GM12878 (cell line): ENCODE results near the gene ANKMY2. TPM values are rescaled to one million over a fixed set of nuclear protein-coding genes. Genes with fewer than 3 reads are reported as not detected.

Experiments
- ATAC-seq: fragments of 200-7000 bp; cut with Tn5 transposase; 3 replicates; pipeline ENCODE4 v1.9.1; 2020; ENCODE audit warnings: mild to moderate bottlenecking, moderate library complexity
- BruUV-seq: library from RNA; stranded (reverse); fragments of 400-500 nt; replicated peaks from 2 replicates; lab custom pipeline; 2021; lab: Mats Ljungman, UMichigan
- CTCF ChIA-PET: fragments of 300-600 bp; sonication (Branson Sonifier 250); formaldehyde crosslinking; extraction: SDS; loops from one replicate; lab custom pipeline; 2021; ENCODE audit warnings: inconsistent platforms; lab: Yijun Ruan, JAX
- POLR2A ChIA-PET: fragments of 350-600 bp; formaldehyde crosslinking; extraction: SDS; loops from one replicate; lab custom pipeline; 2021; ENCODE audit warnings: inconsistent platforms; lab: Charles Lee
- RAD21 ChIA-PET: fragments of 300-600 bp; sonication (Branson Sonifier 250); formaldehyde crosslinking; loops from one replicate; lab custom pipeline; 2023; ENCODE audit warnings: antibody characterized with exemption; ENCODE audit not compliant: unreplicated experiment; lab: Charles Lee
- SMC1A ChIA-PET: fragments of 300-600 bp; sonication (Branson Sonifier 250); formaldehyde crosslinking; loops from one replicate; lab custom pipeline; 2023; ENCODE audit not compliant: unreplicated experiment, uncharacterized antibody; lab: Charles Lee
- DNase-seq: peaks from one replicate; pipeline ENCODE4 v3.0.0-alpha.2; 2011; ENCODE audit warnings: low read depth, low spot score
- FAIRE-seq: peaks from 3 replicates; lab custom pipeline; 2011; peaks lifted over from hg19 to GRCh38; lab: Jason Lieb, UNC
- H2AFZ ChIP-seq: 2 replicates; pipeline ENCODE4 v1.6.0; 2011; ENCODE audit warnings: low read depth, low read length, control low read depth; ENCODE audit not compliant: control insufficient read depth
- H3K27ac ChIP-seq: 2 replicates; pipeline ENCODE4 v1.5.1; 2011; ENCODE audit warnings: control low read depth; ENCODE audit not compliant: control insufficient read depth, insufficient read depth
- H3K27me3 ChIP-seq, 2 experiments: replicated peaks in 1 of 2; 2 replicates each; pipeline versions ENCODE4 v1.6.0 to v1.6.1; 2011; ENCODE audit warnings: low read length in 1 of 2; ENCODE audit not compliant: control insufficient read depth in 2 of 2, insufficient read depth in 2 of 2
- H3K36me3 ChIP-seq, 2 experiments: 2 replicates each; pipeline ENCODE4 v1.5.1; 2011; ENCODE audit warnings: low read length in 1 of 2; ENCODE audit not compliant: control insufficient read depth in 2 of 2, insufficient read depth in 2 of 2
- H3K4me1 ChIP-seq: 2 replicates; pipeline ENCODE4 v1.6.1; 2011; ENCODE audit warnings: mild to moderate bottlenecking, low read length, moderate library complexity, mixed read lengths; ENCODE audit not compliant: control insufficient read depth, insufficient read depth
- H3K4me2 ChIP-seq: 2 replicates; pipeline ENCODE4 v1.6.0; 2011; ENCODE audit warnings: control low read depth; ENCODE audit not compliant: control insufficient read depth, insufficient read depth
- H3K4me3 ChIP-seq: fragments of 200-600 bp; sonication (generic); 2 replicates; pipeline ENCODE4 v1.5.1; 2016
- H3K79me2 ChIP-seq: 2 replicates; pipeline ENCODE4 v1.6.0; 2011; ENCODE audit warnings: low read length; ENCODE audit not compliant: control insufficient read depth, insufficient read depth
- H3K9ac ChIP-seq: 2 replicates; pipeline ENCODE4 v1.8.0; 2011; ENCODE audit warnings: low read length, control low read depth, mixed read lengths; ENCODE audit not compliant: control insufficient read depth, insufficient read depth
- H3K9me3 ChIP-seq: replicated peaks from 3 replicates; pipeline ENCODE4 v1.5.1; 2011; ENCODE audit warnings: mild to moderate bottlenecking, low read length; ENCODE audit not compliant: control insufficient read depth, insufficient read depth
- H4K20me1 ChIP-seq: 2 replicates; pipeline ENCODE4 v1.6.0; 2011; ENCODE audit not compliant: control insufficient read depth, insufficient read depth
- ATF2 ChIP-seq: IDR thresholded peaks from 2 replicates; pipeline ENCODE4 v1.6.1; 2012; ENCODE audit warnings: low read length, inconsistent platforms
- CHD1 ChIP-seq: IDR thresholded peaks from 2 replicates; pipeline ENCODE4 v1.6.1; 2012; ENCODE audit warnings: low read depth, low read length, improper control_type of control experiment
- CREM ChIP-seq: IDR thresholded peaks from 2 replicates; pipeline ENCODE4 v1.6.1; 2014; ENCODE audit warnings: antibody characterized with exemption, low read depth
- DPF2 ChIP-seq: fragments of 450-650 bp; IDR thresholded peaks from 2 replicates; pipeline ENCODE4 v1.6.1; 2017; ENCODE audit warnings: mild to moderate bottlenecking
- HDGF ChIP-seq: fragments of 450-650 bp; IDR thresholded peaks from 2 replicates; pipeline ENCODE4 v1.6.1; 2016; ENCODE audit warnings: antibody characterized with exemption
- IKZF2 ChIP-seq, 2 experiments: fragments of 450-650 bp; IDR thresholded peaks; 2 replicates each; pipeline ENCODE4 v1.6.1; 2017; ENCODE audit warnings: mild to moderate bottlenecking in 2 of 2, moderate library complexity in 2 of 2
- LARP7 ChIP-seq: fragments of 450-650 bp; IDR thresholded peaks from 2 replicates; pipeline ENCODE4 v1.6.1; 2017; ENCODE audit warnings: mild to moderate bottlenecking
- MYC ChIP-seq: IDR thresholded peaks from 2 replicates; pipeline ENCODE4 v1.6.1; 2011; ENCODE audit warnings: mild to moderate bottlenecking, low read length, moderate library complexity, inconsistent platforms; ENCODE audit not compliant: insufficient read depth, insufficient replicate concordance, insufficient read length, severe bottlenecking
- NBN ChIP-seq: fragments of 450-650 bp; IDR thresholded peaks from 2 replicates; pipeline ENCODE4 v1.6.1; 2016
- NFYA ChIP-seq: IDR thresholded peaks from 2 replicates; pipeline ENCODE4 v1.6.1; 2011; ENCODE audit warnings: low read depth, mild to moderate bottlenecking, low read length, improper control_type of control experiment, borderline replicate concordance
- PAX5 ChIP-seq: IDR thresholded peaks from 2 replicates; pipeline ENCODE4 v1.6.1; 2011; ENCODE audit warnings: low read depth, low read length, borderline replicate concordance
- RAD51 ChIP-seq: fragments of 450-650 bp; IDR thresholded peaks from 2 replicates; pipeline ENCODE4 v1.6.1; 2016; ENCODE audit warnings: moderate library complexity, mild to moderate bottlenecking, inconsistent platforms
- RBBP5 ChIP-seq: fragments of 200-600 bp; sonication (generic); conservative IDR thresholded peaks from 2 replicates; pipeline ENCODE4 v1.6.1; 2016
- SRF ChIP-seq, 2 experiments: IDR thresholded peaks; 2 replicates each; pipeline ENCODE4 v1.6.1; 2011; ENCODE audit warnings: low read depth in 2 of 2, low read length in 2 of 2, mild to moderate bottlenecking in 1 of 2, moderate library complexity in 1 of 2
- TCF12 ChIP-seq: IDR thresholded peaks from 2 replicates; pipeline ENCODE4 v1.6.1; 2011; ENCODE audit warnings: low read depth, mild to moderate bottlenecking, low read length
- YY1 ChIP-seq: IDR thresholded peaks from 2 replicates; pipeline ENCODE4 v1.6.1; 2011; ENCODE audit warnings: low read depth, mild to moderate bottlenecking, low read length
- ZNF207 ChIP-seq: fragments of 450-650 bp; IDR thresholded peaks from 2 replicates; pipeline ENCODE4 v1.6.1; 2014; ENCODE audit warnings: antibody characterized with exemption, mild to moderate bottlenecking, borderline replicate concordance
- ZNF217 ChIP-seq: fragments of 450-650 bp; IDR thresholded peaks from 2 replicates; pipeline ENCODE4 v1.6.1; 2017; ENCODE audit warnings: antibody characterized with exemption, mild to moderate bottlenecking
- ZNF384 ChIP-seq: IDR thresholded peaks from 2 replicates; pipeline ENCODE4 v1.6.1; 2012; ENCODE audit warnings: low read depth, mild to moderate bottlenecking, low read length, improper control_type of control experiment, borderline replicate concordance
- WGBS: methylation state at CpG from one replicate; pipeline ENCODE4 v1.1.6; 2016; ENCODE audit warnings: low lambda C conversion rate; ENCODE audit not compliant: insufficient replicate concordance, insufficient coverage; ENCODE audit errors: missing lambda C conversion rate; 5-methylcytosine and 5-hydroxymethylcytosine counted together
- in situ Hi-C: fragments of 300-500 bp; cut with MboI; formaldehyde crosslinking; loops from 9 replicates; pipeline ENCODE4 v1.14.3; 2018; ENCODE audit warnings: mixed read lengths
- intact Hi-C: fragments of 100-400 bp; cut with micrococcal nuclease; formaldehyde crosslinking; loops from one replicate; pipeline ENCODE4 v1.14.2; 2022; ENCODE audit not compliant: unreplicated experiment
- polyA plus RNA-seq, 11 experiments: library from polyadenylated mRNA; depleted of rRNA in 4 of 11; unstranded in 6 of 11; stranded (reverse) in 5 of 11; fragments of >200 nt; fragmentation: Nextera tagmentation in 4 of 11; fragmentation: Illumina TruSeq in 1 of 11; extraction: Ambion mirVana in 4 of 11; extraction: Trizol in 1 of 11; gene quantifications; 1 replicate in 1 of 11; 2 replicates in 10 of 11; pipeline versions ENCODE4 v1.2.1 to v1.2.3, GENCODE V29; 2011 to 2016; ENCODE audit warnings: inconsistent platforms in 2 of 11, missing spikeins in 2 of 11, low read depth in 1 of 11
- total RNA-seq, 4 experiments: library from RNA; depleted of rRNA in 3 of 4; stranded (reverse); fragments of >200 nt in 3 of 4; fragmentation: Illumina TruSeq in 1 of 4; extraction: Trizol in 1 of 4; gene quantifications; 2 replicates each; pipeline versions ENCODE4 v1.2.1 to v1.2.3, GENCODE V29; 2013 to 2021

Gene ANKMY2
- total and polyA plus RNA-seq, 10 of the 15 experiments (the other 5 are each of a cell fraction or from before 2014, with no cell fraction given): 0.10 to 0.48 (median 0.29) TPM

- CTCF ChIA-PET: interaction anchor here (1.3 kb wide), 1 partner anchor 17 kb away, joined by 3 read pairs; no protein-coding TSS in a partner anchor
- no peak overlapping the region for H2AFZ ChIP-seq
- H3K9me3 ChIP-seq: no peaks in the 10 kb centered on the region
- H3K4me1 ChIP-seq: no peaks in the 10 kb centered on the region
- RAD21 ChIA-PET: no interaction called here
- DNase-seq (no peak), FAIRE-seq (no peak), ATAC-seq (no peak)
- no peak for TF ChIP-seq DPF2
- no peak for TF ChIP-seq ZNF207
- TF ChIP-seq TCF12: no peak
- TF ChIP-seq ZNF217: no peak
- no peak for TF ChIP-seq RBBP5
- no peak for TF ChIP-seq CHD1
- TF ChIP-seq PAX5: no peak
- TF ChIP-seq IKZF2 (IDR thresholded peaks at IDR 0.05): no peak
- no peak for TF ChIP-seq YY1
- TF ChIP-seq CREM: no peak
- no peak for TF ChIP-seq ZNF384
- no peak for TF ChIP-seq NBN
- TF ChIP-seq SRF (IDR thresholded peaks at IDR 0.05; ENCODE audit: low read depth in 2 of 2, low read length in 2 of 2): no peak
- no peak for TF ChIP-seq RAD51
- no peak for TF ChIP-seq NFYA
- TF ChIP-seq LARP7: no peak
- no peak for TF ChIP-seq HDGF
- no peak for TF ChIP-seq MYC
- no peak for TF ChIP-seq ATF2
- SMC1A ChIA-PET: no interaction called here
- no peak overlapping the region for H3K27ac ChIP-seq
- intact Hi-C loops: no loop called here
- POLR2A ChIA-PET: no interaction called here
- WGBS: 27% methylated on average over 2 of the region's 2 CpGs
- no TSS peak for BruUV-seq
- H3K79me2 ChIP-seq: no peaks in the 10 kb centered on the region
- H4K20me1 ChIP-seq: no peaks in the 10 kb centered on the region
- in situ Hi-C loops: no loop called here
- H3K4me2 ChIP-seq: no peak overlapping the region
- H3K4me3 ChIP-seq: no peak overlapping the region
- no peaks in the 10 kb centered on the region; a peak in 1 of 4 replicates for H3K27me3 ChIP-seq
- H3K36me3 ChIP-seq: no peaks in the 10 kb centered on the region
- H3K9ac ChIP-seq: no peak overlapping the region
Measured at GRCh38 chr7:16626388-16626787, 19.2 kb downstream of the ANKMY2 start.
